ENCODE measurements around the gene GCC1.
"Not testable (repeated sequence)": the region's sequence is repeated elsewhere in the genome, so short reads cannot be mapped to it uniquely, and the experiment has no call there.

GCC1 gene

GRCh38 chr7:127540461-127540860 is 44.9 kb downstream of the GCC1 start:
- not testable (repeated sequence) for DNase-seq (ENCODE audit: low read depth in 1 of 2, low spot score in 1 of 2)

GRCh38 chr7:127539116-127539515 is 46.3 kb downstream of the GCC1 start:
- DNase-seq (ENCODE audit: low read depth in 1 of 2, low spot score in 1 of 2), result no peak

GRCh38 chr7:127536741-127537140 is 48.7 kb downstream of the GCC1 start:
- no peak for DNase-seq (ENCODE audit: low read depth in 1 of 2, low spot score in 1 of 2)

GRCh38 chr7:127536394-127536691 is 49.1 kb downstream of the GCC1 start:
- DNase-seq (ENCODE audit: low read depth in 1 of 2, low spot score in 1 of 2), result no peak

GRCh38 chr7:127535546-127536393 is 49.6 kb downstream of the GCC1 start:
- DNase-seq (ENCODE audit: low read depth in 1 of 2, low spot score in 1 of 2), result no peak

- no peak for DNase-seq (ENCODE audit: low read depth in 1 of 2, low spot score in 1 of 2)
Measured at GRCh38 chr7:127534636-127535035, 50.8 kb downstream of the GCC1 start.

- DNase-seq (ENCODE audit: low read depth in 1 of 2, low spot score in 1 of 2), result no peak
Measured at GRCh38 chr7:127532736-127533135, 52.7 kb downstream of the GCC1 start.

GRCh38 chr7:127532151-127532550 is 53.2 kb downstream of the GCC1 start:
- no peak for DNase-seq (ENCODE audit: low read depth in 1 of 2, low spot score in 1 of 2)
